GM13977 (cell line): ENCODE results near the gene ASXL1.
"Not testable (repeated sequence)": the region's sequence is repeated elsewhere in the genome, so short reads cannot be mapped to it uniquely, and the experiment has no call there.

Experiments used
- DNase-seq: peaks from one replicate; pipeline ENCODE4 v3.0.0; 2012; ENCODE audit warnings: low spot score
- in situ Hi-C: fragments of 300-500 bp; cut with MboI; formaldehyde crosslinking; loops from one replicate; pipeline ENCODE4 v1.12.0; 2022; ENCODE audit warnings: low sequenced_read_pairs, low pct_unique_long_range_greater_than_20kb, mixed read lengths, inconsistent platforms; ENCODE audit not compliant: unreplicated experiment
- TF ChIP-seq, protein P1 (sequence below): IDR thresholded peaks from 2 replicates; pipeline ENCODE4 v1.5.1; 2012; ENCODE audit warnings: mild to moderate bottlenecking, control low read depth; ENCODE audit not compliant: insufficient read depth; ENCODE audit errors: extremely low read depth, missing control alignments

Gene ASXL1

DNA sequence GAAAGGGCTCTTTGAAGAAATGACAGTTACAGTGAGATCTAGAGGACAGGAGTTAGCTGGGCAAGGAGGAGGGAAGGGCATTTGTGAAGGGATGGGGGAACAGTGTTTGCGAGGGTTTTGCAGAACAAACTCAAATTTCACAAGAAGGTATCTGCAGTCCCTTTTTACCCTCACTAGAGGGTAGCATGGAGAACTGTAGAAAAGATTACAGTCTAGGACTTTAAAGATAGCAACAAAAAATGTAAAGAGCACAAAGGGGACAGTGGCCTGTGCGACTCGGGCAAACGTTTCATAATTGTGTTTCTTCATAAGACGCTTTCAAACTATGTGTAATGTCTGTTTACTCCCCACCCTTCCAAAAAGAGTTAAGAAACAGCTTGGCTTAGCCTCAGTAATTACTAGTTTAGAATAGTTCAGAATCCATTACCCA, 21.2 kb upstream of the ASXL1 start:
- peak; percentile 53 for DNase-seq
- in situ Hi-C loops: no loop called here
- TF ChIP-seq, protein P1, sequence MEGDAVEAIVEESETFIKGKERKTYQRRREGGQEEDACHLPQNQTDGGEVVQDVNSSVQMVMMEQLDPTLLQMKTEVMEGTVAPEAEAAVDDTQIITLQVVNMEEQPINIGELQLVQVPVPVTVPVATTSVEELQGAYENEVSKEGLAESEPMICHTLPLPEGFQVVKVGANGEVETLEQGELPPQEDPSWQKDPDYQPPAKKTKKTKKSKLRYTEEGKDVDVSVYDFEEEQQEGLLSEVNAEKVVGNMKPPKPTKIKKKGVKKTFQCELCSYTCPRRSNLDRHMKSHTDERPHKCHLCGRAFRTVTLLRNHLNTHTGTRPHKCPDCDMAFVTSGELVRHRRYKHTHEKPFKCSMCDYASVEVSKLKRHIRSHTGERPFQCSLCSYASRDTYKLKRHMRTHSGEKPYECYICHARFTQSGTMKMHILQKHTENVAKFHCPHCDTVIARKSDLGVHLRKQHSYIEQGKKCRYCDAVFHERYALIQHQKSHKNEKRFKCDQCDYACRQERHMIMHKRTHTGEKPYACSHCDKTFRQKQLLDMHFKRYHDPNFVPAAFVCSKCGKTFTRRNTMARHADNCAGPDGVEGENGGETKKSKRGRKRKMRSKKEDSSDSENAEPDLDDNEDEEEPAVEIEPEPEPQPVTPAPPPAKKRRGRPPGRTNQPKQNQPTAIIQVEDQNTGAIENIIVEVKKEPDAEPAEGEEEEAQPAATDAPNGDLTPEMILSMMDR: peak; percentile 70

GRCh38 chr20:32337937-32338661, 20.0 kb upstream of the ASXL1 start:
- no peak for DNase-seq
- in situ Hi-C loops: no loop called here
- TF ChIP-seq, protein P1: no peak

DNA sequence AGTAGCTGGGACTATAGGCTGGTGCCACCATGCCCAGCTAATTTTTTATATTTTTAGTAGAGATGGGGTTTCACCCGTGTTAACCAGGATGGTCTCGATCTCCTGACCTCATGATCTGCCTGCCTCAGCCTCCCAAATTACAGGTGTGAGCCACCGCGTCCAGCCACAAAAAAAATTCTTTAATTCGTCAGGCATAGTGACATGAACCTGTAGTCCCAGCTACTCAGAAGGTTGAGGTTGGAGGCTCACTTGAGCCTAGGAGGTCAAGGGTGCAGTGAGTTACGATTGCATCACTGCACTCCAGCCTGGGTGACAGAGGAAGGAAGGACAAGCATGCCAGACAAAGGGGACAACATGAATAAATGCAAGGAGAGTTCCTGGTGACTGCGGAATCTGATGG, 19.5 kb upstream of the ASXL1 start:
- TF ChIP-seq, protein P1: no peak
- no peak for DNase-seq
- in situ Hi-C loops: no loop called here

DNA sequence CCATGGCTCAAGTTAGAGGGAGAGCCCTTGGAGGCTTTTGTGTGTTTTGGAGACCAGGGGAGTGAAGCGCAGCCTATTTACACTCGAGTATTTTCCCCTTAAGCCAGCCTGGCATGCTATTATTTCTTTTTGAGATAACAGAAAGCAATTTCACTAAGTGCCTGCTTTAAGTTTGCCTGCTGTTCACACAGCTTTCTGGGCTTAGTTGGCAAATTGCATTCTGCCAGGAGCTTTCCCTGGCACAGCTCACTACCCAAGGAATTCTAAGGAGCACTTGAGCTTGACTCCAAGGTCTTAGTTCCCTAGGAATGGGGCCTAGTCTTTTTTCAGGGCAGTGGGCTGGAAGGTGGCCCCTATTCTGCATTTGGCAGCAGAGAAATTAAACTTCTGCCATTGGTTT, 19.0 kb upstream of the ASXL1 start:
- no peak for DNase-seq
- TF ChIP-seq, protein P1: no peak
- in situ Hi-C loops: no loop called here

DNA sequence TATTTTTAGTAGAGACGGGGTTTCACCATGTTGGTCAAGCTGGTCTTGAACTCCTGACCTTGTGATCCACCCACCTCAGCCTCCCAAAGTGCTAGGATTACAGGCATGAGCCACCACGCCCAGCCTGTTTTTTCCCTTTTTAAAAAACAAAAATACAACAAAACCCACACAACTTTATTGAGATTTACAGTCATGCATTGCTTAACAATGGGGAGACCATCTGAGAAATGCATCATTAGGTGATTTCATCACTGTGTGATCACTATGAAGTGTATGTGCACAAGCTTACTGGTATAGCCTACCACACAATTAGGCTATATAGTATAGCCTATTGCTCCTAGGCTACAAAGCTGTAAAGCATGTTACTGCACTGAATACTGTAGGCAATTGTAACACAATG, 17.1 kb upstream of the ASXL1 start:
- not testable (repeated sequence) for DNase-seq

GRCh38 chr20:32343439-32343838, 14.7 kb upstream of the ASXL1 start:
- TF ChIP-seq, protein P1: no peak
- no peak for DNase-seq
- in situ Hi-C loops: no loop called here

More for the DNA sequence above, 17.1 kb upstream of the ASXL1 start:
- in situ Hi-C loops: not testable (repeated sequence)

DNA sequence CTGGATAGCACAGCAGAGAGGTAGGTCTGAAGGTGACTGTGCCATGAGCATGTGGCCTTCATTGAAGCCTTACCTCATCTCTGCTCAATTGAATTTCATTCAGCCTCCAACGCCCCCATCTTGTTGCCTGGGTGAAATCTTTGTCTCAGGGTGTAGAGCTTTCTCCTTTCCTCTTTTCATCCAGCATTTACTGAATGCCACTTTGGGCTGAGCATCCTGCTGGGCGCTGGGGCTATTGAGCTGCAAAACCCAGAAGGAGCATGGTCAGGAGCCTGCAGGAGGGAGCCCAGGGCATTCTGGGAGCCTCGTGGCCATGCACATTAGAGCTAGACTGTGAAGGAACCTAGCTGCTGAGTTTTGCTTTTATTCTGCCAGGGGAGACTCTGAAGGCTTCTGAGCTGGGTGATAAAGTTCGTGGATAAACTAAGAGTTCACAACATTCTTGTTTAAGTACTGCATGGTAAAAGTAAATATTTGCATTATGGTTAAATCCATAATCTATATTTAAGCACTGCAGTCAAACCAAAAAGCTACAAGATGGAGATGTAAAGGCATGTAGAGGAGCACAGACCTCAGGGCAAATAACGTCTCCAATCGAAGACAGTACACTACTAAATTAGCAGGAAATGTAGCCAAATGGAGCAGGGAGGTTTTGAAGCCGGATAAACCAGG, 13.2 kb upstream of the ASXL1 start:
- DNase-seq: no peak
- TF ChIP-seq, protein P1: no peak
- in situ Hi-C loops: no loop called here
